Inflammatory macrophage treated with lipopolysaccharide for 4 hours (primary cell): Measurements from ENCODE around the gene C14orf180.
"Not testable (repeated sequence)": the region's sequence is repeated elsewhere in the genome, so short reads cannot be mapped to it uniquely, and the experiment has no call there.

ENCODE experiments used
- DNase-seq: peaks from one replicate; pipeline ENCODE4 v3.0.0-alpha.2; 2020

The C14orf180 gene

GRCh38 chr14:104624939-104625338 is 45.4 kb downstream of the C14orf180 start:
- DNase-seq = no peak

- no peak for DNase-seq
These were observed 53.2 kb downstream of the C14orf180 start for GRCh38 chr14:104632781-104633180.

- DNase-seq = no peak
These were observed 53.9 kb downstream of the C14orf180 start for GRCh38 chr14:104633276-104634137.

- DNase-seq = no peak
These were observed 54.7 kb downstream of the C14orf180 start for GRCh38 chr14:104634138-104634760.

GRCh38 chr14:104634886-104635570 is 55.5 kb downstream of the C14orf180 start:
- no peak for DNase-seq

GRCh38 chr14:104635717-104636116 is 56.2 kb downstream of the C14orf180 start:
- no peak for DNase-seq

- no peak for DNase-seq
These were observed 56.6 kb downstream of the C14orf180 start for GRCh38 chr14:104636131-104636530.

GRCh38 chr14:104636846-104637545 is 57.4 kb downstream of the C14orf180 start:
- DNase-seq = not testable (repeated sequence)

- DNase-seq = no peak
These were observed 58.0 kb downstream of the C14orf180 start for GRCh38 chr14:104637546-104638003.

GRCh38 chr14:104638190-104638589 is 58.6 kb downstream of the C14orf180 start:
- DNase-seq = no peak

GRCh38 chr14:104638927-104639450 is 59.4 kb downstream of the C14orf180 start:
- no peak for DNase-seq

GRCh38 chr14:104639471-104639870 is 59.9 kb downstream of the C14orf180 start:
- DNase-seq = no peak
